GM18909 (cell line): ENCODE data around the gene ATXN7.

Experiments
- ATAC-seq: cut with Tn5 transposase; IDR thresholded peaks from one replicate; pipeline ENCODE4 v1.9.1; 2021; ENCODE audit warnings: mild to moderate bottlenecking; ENCODE audit not compliant: unreplicated experiment, poor library complexity

Gene ATXN7

GRCh38 chr3:63863150-63864007, at the start of gene ATXN7, which contains the start of gene THOC7:
ATXN7 (plus strand) TSS chr3:63863867; CDS start chr3:63912599, 48,732 bp downstream.
THOC7 (minus strand) TSS chr3:63863805; CDS start chr3:63863790, 15 bp downstream.
- peak; percentile 76 for ATAC-seq

GRCh38 chr3:63814237-63814636, 49.4 kb upstream of the ATXN7 start:
- ATAC-seq = no peak

- no peak for ATAC-seq
Measured at GRCh38 chr3:63817225-63817624, 46.4 kb upstream of the ATXN7 start.

GRCh38 chr3:63818282-63819150, 45.2 kb upstream of the ATXN7 start:
- ATAC-seq = peak; percentile 85

- no peak for ATAC-seq
Measured at GRCh38 chr3:63819151-63819398, 44.6 kb upstream of the ATXN7 start, which contains the start of gene C3orf49. C3orf49 (plus strand) TSS chr3:63819299; CDS start chr3:63819472, 173 bp downstream.

GRCh38 chr3:63824309-63824708, 39.4 kb upstream of the ATXN7 start:
- no peak for ATAC-seq

GRCh38 chr3:63830526-63830925, 33.1 kb upstream of the ATXN7 start:
- ATAC-seq = no peak

GRCh38 chr3:63832395-63832794, 31.3 kb upstream of the ATXN7 start:
- ATAC-seq = no peak

- no peak for ATAC-seq
Measured at GRCh38 chr3:63841704-63842103, 22.0 kb upstream of the ATXN7 start.

GRCh38 chr3:63842127-63842526, 21.5 kb upstream of the ATXN7 start:
- ATAC-seq = no peak

GRCh38 chr3:63845215-63845614, 18.5 kb upstream of the ATXN7 start:
- ATAC-seq = no peak

GRCh38 chr3:63847718-63848450, 15.8 kb upstream of the ATXN7 start:
- no peak for ATAC-seq

- no peak for ATAC-seq
Measured at GRCh38 chr3:63849175-63849574, 14.5 kb upstream of the ATXN7 start.

- no peak for ATAC-seq
Measured at GRCh38 chr3:63851287-63851686, 12.4 kb upstream of the ATXN7 start.

GRCh38 chr3:63853106-63853505, 10.6 kb upstream of the ATXN7 start:
- no peak for ATAC-seq

GRCh38 chr3:63855333-63855940, 8.2 kb upstream of the ATXN7 start:
- ATAC-seq = no peak

GRCh38 chr3:63857311-63857710, 6.4 kb upstream of the ATXN7 start:
- ATAC-seq = no peak

GRCh38 chr3:63860776-63861175, 2.9 kb upstream of the ATXN7 start:
- ATAC-seq = no peak

- ATAC-seq = no peak
Measured at GRCh38 chr3:63861306-63861705, 2.4 kb upstream of the ATXN7 start.

- ATAC-seq = peak; percentile 3
Measured at GRCh38 chr3:63862804-63863149, 890 bp upstream of the ATXN7 start.
